ENCODE measurements around the gene GPRIN3. TPM values are rescaled to one million over a fixed set of nuclear protein-coding genes. Genes with fewer than 3 reads are reported as not detected.
"Not testable (repeated sequence)": the region's sequence is repeated elsewhere in the genome, so short reads cannot be mapped to it uniquely, and the experiment has no call there.

The GPRIN3 gene
- total RNA-seq, 1 experiment from 2014 or later, result not detected

GRCh38 chr4:89213382-89213701 is 94.3 kb downstream of the GPRIN3 start:
- no peaks in the 10 kb centered on the region for H3K27me3 ChIP-seq (replicated peaks; ENCODE audit: insufficient read depth, low read depth, low read length, poor library complexity)
- no peak overlapping the region for H3K4me3 ChIP-seq (ENCODE audit: low read depth, low read length, poor library complexity, severe bottlenecking)
- intact Hi-C loops (cut with micrococcal nuclease; ENCODE audit: unreplicated experiment), result no loop called here
- H3K27ac ChIP-seq (ENCODE audit: low read depth, low read length, poor library complexity, severe bottlenecking), result no peak overlapping the region
- TF ChIP-seq EZH2 (IDR thresholded peaks at IDR 0.05; ENCODE audit: borderline replicate concordance, low read depth, low read length, poor library complexity, severe bottlenecking) (no peak), CTCF (conservative IDR thresholded peaks at IDR 0.05; ENCODE audit: low read depth, low read length) (no peak)
- POLR2A ChIA-PET (ENCODE audit: low non-redundant PET), result no interaction called here
- CTCF ChIA-PET, result no interaction called here
- H3K36me3 ChIP-seq (ENCODE audit: insufficient read depth, low read length, poor library complexity, severe bottlenecking), result no peaks in the 10 kb centered on the region
- H3K9me3 ChIP-seq (ENCODE audit: low read depth, low read length, poor library complexity, severe bottlenecking), result no peaks in the 10 kb centered on the region
- no TSS peak for BruUV-seq (replicated peaks)
- DNase-seq (ENCODE audit: low spot score), result no peak
- H3K4me1 ChIP-seq (ENCODE audit: insufficient read depth, low read length, poor library complexity, severe bottlenecking), result no peaks in the 10 kb centered on the region

- intact Hi-C loops (cut with micrococcal nuclease; ENCODE audit: unreplicated experiment), result no loop called here
- Histone ChIP-seq H3K4me3 (ENCODE audit: low read depth, low read length, poor library complexity, severe bottlenecking) (no peak overlapping the region), H3K27me3 (replicated peaks; ENCODE audit: insufficient read depth, low read depth, low read length, poor library complexity) (no peaks in the 10 kb centered on the region), H3K4me1 (ENCODE audit: insufficient read depth, low read length, poor library complexity, severe bottlenecking) (no peaks in the 10 kb centered on the region), H3K27ac (ENCODE audit: low read depth, low read length, poor library complexity, severe bottlenecking) (no peak overlapping the region), H3K36me3 (ENCODE audit: insufficient read depth, low read length, poor library complexity, severe bottlenecking) (no peaks in the 10 kb centered on the region), H3K9me3 (ENCODE audit: low read depth, low read length, poor library complexity, severe bottlenecking) (no peaks in the 10 kb centered on the region)
- TF ChIP-seq CTCF (conservative IDR thresholded peaks at IDR 0.05; ENCODE audit: low read depth, low read length) (no peak), EZH2 (IDR thresholded peaks at IDR 0.05; ENCODE audit: borderline replicate concordance, low read depth, low read length, poor library complexity, severe bottlenecking) (no peak)
- DNase-seq (ENCODE audit: low spot score), result no peak
- ChIA-PET POLR2A (ENCODE audit: low non-redundant PET) (no interaction called here), CTCF (no interaction called here)
- BruUV-seq (replicated peaks), result no TSS peak
Measured at GRCh38 chr4:89212666-89213381, 94.8 kb downstream of the GPRIN3 start.

GRCh38 chr4:89204624-89205023 is 103.0 kb downstream of the GPRIN3 start:
- intact Hi-C loops (cut with micrococcal nuclease; ENCODE audit: unreplicated experiment), result no loop called here
- Histone ChIP-seq H3K36me3 (ENCODE audit: insufficient read depth, low read length, poor library complexity, severe bottlenecking) (no peaks in the 10 kb centered on the region), H3K4me1 (ENCODE audit: insufficient read depth, low read length, poor library complexity, severe bottlenecking) (no peaks in the 10 kb centered on the region), H3K27ac (ENCODE audit: low read depth, low read length, poor library complexity, severe bottlenecking) (no peak overlapping the region), H3K9me3 (ENCODE audit: low read depth, low read length, poor library complexity, severe bottlenecking) (no peaks in the 10 kb centered on the region), H3K27me3 (replicated peaks; ENCODE audit: insufficient read depth, low read depth, low read length, poor library complexity) (no peaks in the 10 kb centered on the region), H3K4me3 (ENCODE audit: low read depth, low read length, poor library complexity, severe bottlenecking) (no peak overlapping the region)
- POLR2A ChIA-PET (ENCODE audit: low non-redundant PET), result no interaction called here
- BruUV-seq (replicated peaks), result no TSS peak
- DNase-seq (ENCODE audit: low spot score), result no peak
- TF ChIP-seq EZH2 (IDR thresholded peaks at IDR 0.05; ENCODE audit: borderline replicate concordance, low read depth, low read length, poor library complexity, severe bottlenecking), result no peak
- CTCF ChIA-PET, result no interaction called here

GRCh38 chr4:89203902-89204301 is 103.7 kb downstream of the GPRIN3 start:
- no peaks in the 10 kb centered on the region for H3K27me3 ChIP-seq (replicated peaks; ENCODE audit: insufficient read depth, low read depth, low read length, poor library complexity)
- no peak overlapping the region for H3K4me3 ChIP-seq (ENCODE audit: low read depth, low read length, poor library complexity, severe bottlenecking)
- H3K27ac ChIP-seq (ENCODE audit: low read depth, low read length, poor library complexity, severe bottlenecking), result no peak overlapping the region
- H3K9me3 ChIP-seq (ENCODE audit: low read depth, low read length, poor library complexity, severe bottlenecking), result no peaks in the 10 kb centered on the region
- ChIA-PET CTCF (no interaction called here), POLR2A (ENCODE audit: low non-redundant PET) (no interaction called here)
- intact Hi-C loops (cut with micrococcal nuclease; ENCODE audit: unreplicated experiment), result no loop called here
- BruUV-seq (replicated peaks), result no TSS peak
- no peaks in the 10 kb centered on the region for H3K4me1 ChIP-seq (ENCODE audit: insufficient read depth, low read length, poor library complexity, severe bottlenecking)
- no peak for DNase-seq (ENCODE audit: low spot score)
- H3K36me3 ChIP-seq (ENCODE audit: insufficient read depth, low read length, poor library complexity, severe bottlenecking), result no peaks in the 10 kb centered on the region
- TF ChIP-seq CTCF (conservative IDR thresholded peaks at IDR 0.05; ENCODE audit: low read depth, low read length) (no peak), EZH2 (IDR thresholded peaks at IDR 0.05; ENCODE audit: borderline replicate concordance, low read depth, low read length, poor library complexity, severe bottlenecking) (no peak)

- DNase-seq (ENCODE audit: low spot score); H3K27ac ChIP-seq (ENCODE audit: low read depth, low read length, poor library complexity, severe bottlenecking); H3K27me3 ChIP-seq (replicated peaks; ENCODE audit: insufficient read depth, low read depth, low read length, poor library complexity); H3K4me1 ChIP-seq (ENCODE audit: insufficient read depth, low read length, poor library complexity, severe bottlenecking); H3K36me3 ChIP-seq (ENCODE audit: insufficient read depth, low read length, poor library complexity, severe bottlenecking); BruUV-seq (replicated peaks); intact Hi-C loops (cut with micrococcal nuclease; ENCODE audit: unreplicated experiment); H3K4me3 ChIP-seq (ENCODE audit: low read depth, low read length, poor library complexity, severe bottlenecking); H3K9me3 ChIP-seq (ENCODE audit: low read depth, low read length, poor library complexity, severe bottlenecking); CTCF ChIA-PET; POLR2A ChIA-PET (ENCODE audit: low non-redundant PET): not testable (repeated sequence)
Measured at GRCh38 chr4:89199394-89199793, 108.2 kb downstream of the GPRIN3 start.

Measured in A673 (cell line).